NCI-H345 treated with DMSO at 0.1 percent for 48 hours (cell line): ENCODE results near the gene TJP3.
"Not testable (repeated sequence)": the region's sequence is repeated elsewhere in the genome, so short reads cannot be mapped to it uniquely, and the experiment has no call there.

Experiments used
- DNase-seq: peaks from one replicate; lab custom pipeline; 2025; ENCODE audit not compliant: unreplicated experiment; lab: John Stamatoyannopoulos, UW

TJP3 gene

DNA sequence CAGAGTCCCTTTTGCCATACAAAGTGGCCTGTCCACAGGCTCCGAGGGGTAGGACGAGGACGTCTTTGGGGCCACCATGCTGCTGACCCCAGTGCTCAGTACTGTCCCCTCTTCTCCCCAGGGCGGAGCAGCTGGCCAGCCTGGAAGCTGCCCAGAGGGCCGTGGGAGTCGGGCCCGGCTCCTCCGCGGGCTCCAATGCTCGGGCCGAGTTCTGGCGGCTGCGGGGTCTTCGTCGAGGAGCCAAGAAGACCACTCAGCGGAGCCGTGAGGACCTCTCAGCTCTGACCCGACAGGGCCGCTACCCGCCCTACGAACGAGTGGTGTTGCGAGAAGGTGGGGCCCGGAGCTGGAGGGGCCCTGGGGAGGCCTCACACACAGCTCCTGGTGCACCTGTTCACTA, 32.2 kb downstream of the TJP3 start:
- no peak for DNase-seq

DNA sequence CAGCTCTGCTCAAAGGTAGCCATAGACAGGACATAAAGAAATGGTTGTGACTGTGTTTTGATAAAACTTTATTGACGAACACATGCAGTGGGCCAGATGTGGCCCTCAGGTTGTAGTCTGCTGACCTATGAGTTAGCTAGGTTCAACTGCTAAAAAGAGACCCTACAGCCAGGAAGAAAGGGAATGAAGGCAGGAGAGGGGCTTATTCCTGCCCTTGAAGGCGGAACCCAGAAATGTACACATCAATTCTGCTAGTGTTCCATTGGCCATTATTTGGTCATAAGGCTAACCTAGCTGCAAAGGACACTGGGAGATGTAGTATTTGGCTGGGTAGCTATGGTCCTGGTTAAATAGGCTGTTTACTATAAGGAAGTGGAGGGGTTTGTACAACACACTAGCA, 35.3 kb downstream of the TJP3 start:
- no peak for DNase-seq

DNA sequence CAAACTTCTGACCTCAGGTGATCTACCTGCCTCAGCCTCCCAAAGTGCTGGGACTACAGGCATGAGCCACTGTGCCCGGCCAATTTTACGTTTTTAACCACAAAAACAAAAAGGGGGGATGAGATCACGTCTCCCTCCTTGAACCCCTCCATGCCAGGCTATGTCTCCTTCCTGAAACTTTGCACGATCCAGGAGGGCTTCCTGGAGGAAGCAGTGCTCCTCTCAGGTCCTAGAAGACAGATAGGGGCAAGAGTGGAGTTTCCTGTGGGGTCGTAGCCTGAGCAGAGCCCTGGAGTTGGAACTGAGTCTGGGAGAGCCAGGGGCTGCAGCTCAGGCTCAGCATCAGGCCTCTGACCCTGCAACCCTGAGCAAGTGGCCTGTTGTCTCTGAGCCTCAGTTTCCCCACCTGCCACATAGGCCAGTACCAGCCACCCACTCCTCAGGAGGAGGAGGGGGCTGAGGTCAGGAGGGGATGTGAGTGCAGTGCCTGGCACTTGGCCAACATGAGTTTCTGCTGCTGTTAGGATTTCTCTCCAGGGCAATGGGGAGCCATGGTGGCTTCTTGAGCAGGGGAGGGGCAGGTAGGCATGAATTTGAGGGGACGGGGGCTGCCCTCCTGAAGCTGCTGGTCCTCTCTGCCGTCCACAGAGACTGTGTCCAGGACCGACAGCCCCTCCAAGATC, 37.3 kb downstream of the TJP3 start:
- DNase-seq = no peak

DNA sequence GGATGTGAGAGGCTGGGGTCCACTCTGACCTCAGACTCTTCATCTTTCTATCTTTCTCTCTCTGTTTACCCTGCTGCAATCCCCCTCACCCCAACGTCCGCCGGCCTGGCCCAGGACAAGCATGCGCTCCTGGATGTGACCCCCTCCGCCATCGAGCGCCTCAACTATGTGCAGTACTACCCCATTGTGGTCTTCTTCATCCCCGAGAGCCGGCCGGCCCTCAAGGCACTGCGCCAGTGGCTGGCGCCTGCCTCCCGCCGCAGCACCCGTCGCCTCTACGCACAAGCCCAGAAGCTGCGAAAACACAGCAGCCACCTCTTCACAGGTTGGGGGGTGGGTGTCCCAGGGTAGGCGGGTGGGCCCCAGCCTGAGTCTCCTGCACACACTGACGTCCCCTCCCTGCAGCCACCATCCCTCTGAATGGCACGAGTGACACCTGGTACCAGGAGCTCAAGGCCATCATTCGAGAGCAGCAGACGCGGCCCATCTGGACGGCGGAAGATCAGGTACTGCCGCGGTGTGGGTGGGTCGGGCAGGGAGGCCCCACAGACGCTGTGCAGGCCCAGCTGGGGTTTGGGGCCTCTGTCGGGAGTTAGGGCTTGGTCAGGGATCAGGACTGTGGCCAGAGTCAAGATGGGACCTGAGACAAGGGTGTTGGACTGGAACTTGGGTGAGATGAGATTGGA, 38.3 kb downstream of the TJP3 start:
- DNase-seq = no peak

DNA sequence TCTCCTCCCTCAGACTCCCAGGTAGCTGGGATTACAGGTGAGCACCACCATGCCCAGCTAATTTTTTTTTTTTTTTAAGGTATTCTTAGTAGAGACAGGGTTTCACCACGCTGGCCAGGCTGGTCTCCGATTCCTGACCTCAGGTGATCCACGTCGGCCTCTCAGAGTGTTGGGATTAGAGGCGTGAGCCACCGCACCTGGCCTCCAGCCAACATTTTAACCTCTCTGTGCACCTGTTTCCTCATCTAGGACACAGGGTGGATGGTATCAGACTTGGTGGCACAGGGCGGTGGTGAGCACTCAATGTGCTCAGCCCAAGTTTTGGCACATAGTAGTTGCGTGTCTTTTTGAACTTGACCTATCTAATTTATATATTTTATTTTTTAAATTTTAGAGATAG, 40.8 kb downstream of the TJP3 start:
- DNase-seq = no peak

DNA sequence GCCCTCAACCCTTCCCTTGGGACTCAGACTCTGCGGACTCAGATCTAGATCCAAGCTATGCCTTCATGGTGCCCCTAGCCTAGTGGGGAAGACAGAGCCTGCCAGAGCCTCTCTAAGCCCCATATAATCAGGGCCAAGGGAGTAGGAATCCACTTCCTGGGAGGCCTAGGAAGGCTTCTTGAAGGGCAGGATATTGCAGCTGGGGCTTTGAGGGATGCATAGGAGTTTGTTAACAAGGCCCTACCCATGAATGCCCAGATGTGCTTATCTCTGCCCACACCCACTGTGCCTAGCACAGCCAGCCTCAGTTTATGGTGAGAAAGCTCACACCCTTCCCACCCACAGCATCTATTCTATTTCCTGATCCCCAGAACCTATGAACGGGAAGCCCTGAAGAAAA, 42.0 kb downstream of the TJP3 start:
- DNase-seq = no peak

DNA sequence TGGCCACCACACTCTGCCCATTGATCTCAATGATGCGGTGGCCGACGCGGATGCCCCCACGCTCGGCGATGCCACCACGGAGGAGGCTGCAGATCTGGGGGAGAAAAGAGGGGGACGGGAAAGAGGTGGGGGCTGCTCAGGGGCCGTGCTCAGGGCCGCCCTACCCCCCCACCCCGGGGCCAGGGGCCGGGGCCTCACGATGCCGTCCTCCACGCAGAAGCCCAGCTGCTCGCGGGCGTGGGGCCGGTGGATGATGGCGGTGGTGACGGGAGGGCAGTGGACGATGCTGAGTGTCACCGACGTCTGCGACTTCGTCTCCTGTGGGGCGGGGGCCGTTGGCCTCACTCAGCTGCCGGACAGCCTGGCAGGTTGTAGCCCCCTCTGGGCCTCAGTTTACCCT, 43.1 kb downstream of the TJP3 start:
- DNase-seq = no peak

DNA sequence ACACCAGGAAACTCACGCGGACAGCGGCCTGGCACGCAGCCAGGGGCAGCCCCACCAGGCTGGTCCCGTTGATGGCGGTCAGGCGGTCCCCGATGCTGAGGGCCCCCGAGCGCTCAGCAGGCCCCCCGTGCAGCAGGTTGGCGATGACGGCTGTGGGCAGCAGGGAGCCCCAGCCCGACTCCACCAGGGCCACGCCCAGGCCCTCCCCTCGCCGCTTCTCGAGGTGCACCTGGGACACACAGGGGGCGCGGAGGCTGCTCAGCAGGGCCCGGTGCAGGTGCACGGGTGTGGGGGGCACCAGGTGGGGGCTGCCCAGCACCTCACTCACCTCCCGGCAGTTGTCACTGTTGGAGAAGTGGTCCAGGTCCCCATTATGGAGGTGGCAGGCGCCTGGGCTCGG, 44.3 kb downstream of the TJP3 start:
- no peak for DNase-seq

DNA sequence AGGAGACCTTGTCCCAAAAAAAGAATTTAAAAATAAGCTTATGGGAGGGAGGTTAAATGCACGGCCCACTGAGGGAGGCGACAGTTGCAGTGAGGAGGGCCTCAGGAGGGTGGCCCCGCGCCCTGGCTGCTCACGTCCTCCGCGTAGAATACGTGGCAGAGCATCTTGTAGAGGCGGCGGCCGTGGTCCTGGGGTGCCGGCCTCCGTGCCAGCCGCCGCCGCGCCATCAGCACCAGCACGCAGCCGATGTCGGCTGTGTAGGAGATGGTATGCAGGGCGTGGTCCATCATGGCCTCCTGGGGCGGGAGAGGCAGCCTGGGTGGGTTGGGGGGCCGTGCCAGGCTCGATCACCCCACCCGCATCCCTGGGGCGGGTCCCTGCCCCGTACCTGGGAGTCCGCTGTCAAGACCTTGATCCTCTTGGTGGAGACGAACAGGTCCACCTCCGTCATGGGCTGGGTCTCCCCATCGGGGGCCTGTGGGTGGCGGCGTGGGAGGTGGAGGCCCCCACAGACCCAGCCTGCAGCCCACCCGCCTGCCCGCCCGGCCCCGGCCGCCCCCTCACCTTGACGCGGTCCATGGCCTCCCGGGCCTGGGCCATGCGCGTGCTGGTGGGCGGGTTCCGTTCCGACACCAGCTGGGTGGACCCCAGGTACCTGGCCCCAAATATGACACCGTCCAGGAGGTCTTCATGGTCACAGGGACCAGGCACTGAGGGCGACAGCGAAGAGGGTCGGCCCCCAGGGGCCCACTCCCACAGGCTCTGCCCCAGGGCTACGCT, 45.6 kb downstream of the TJP3 start:
- no peak for DNase-seq

DNA sequence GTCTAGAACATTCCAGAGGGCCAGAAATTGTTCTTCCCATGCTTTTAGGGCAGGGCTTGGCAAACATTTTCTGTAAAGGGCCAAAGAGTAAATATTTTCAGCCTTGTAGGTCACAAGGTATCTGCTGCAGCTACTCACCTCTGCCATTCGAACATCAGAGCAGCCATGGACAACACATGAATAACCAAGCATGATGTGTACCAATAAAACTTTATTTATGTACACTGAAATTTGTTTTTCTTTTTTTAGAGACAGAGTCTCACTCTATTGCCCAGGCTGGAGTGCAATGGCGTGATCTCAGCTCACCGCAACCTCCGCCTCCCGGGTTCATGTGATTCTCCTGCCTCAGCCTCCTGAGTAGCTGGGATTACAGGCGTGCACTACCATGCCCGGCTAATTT, 49.5 kb downstream of the TJP3 start:
- DNase-seq = not testable (repeated sequence)

DNA sequence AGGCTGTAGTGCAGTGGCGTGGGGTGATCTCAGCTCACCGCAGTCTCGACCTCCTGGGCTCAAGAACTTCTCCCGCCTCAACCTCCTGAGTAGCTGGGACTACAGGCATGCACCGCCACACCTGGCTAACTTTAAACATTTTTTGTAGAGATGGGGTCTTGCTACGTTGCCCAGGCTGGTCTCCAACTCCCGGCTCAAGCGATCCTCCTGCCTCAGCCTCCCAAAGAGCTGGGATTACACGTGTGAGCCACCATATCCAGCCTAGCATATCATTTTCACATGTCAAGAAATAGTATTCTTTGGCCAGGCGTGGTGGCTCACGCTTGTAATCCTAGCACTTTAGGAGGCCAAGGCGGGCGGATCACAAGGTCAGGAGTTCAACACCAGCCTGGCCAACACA, 50.1 kb downstream of the TJP3 start:
- not testable (repeated sequence) for DNase-seq

DNA sequence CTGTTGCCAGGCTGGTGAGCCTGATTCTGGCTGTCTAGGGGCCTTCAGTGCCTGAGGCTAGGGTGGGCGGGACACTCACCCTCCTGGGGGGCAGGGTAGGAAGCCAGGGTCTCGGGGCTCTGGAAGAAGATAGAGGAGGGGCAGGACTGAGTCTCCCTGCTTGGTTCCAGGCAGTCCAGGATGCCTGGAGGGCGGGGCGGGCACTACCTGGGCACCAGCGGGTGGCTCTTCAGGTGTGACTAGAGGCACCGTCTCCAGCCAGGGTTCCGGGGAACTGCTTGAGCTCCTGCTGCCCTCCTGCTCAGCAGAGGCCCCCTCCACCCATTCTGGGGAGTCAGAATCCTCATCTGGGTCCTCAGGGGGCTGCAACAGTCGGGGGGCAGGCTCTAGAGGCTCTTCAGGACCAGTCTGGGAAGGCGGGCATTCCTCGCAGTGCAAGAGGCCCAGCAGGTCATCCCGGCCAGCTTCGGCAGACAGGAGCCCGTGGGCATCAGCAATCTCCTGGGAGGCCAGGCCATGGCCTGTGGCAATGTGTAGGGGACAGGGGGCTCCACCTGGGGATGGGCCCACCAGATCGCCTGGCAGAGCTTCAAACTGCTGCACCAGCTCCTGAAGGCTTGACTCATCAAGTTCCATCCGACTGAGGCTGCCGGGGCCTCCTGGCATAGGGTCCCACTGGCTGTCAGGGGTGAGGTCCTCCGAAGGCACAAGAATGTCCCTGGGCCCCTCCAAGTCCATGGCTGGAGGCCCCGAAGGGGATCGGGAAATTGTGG, 51.5 kb downstream of the TJP3 start:
- no peak for DNase-seq

DNA sequence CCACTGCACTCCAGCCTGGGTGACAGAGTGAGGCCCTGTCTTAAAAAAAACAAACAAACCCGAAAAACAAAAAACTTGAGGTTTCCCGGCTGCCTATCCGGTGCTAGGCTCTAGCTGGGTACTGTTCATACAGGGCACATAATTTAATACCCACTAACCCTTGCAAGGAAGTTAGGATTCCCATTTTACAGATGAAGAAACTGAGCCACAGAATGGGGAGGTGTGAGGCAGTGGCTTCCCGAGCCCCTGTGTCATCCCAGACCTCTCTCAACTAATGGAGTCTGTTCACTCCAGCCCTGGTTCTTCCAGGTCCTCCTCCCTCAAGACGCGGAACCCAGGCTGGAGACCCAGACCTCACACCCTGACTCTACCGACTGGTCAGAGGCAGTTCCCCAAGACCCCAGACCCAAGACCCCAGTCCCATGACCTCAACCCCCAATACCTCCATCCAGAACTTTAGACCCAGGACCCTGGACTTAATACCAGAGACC, 52.7 kb downstream of the TJP3 start:
- no peak for DNase-seq

DNA sequence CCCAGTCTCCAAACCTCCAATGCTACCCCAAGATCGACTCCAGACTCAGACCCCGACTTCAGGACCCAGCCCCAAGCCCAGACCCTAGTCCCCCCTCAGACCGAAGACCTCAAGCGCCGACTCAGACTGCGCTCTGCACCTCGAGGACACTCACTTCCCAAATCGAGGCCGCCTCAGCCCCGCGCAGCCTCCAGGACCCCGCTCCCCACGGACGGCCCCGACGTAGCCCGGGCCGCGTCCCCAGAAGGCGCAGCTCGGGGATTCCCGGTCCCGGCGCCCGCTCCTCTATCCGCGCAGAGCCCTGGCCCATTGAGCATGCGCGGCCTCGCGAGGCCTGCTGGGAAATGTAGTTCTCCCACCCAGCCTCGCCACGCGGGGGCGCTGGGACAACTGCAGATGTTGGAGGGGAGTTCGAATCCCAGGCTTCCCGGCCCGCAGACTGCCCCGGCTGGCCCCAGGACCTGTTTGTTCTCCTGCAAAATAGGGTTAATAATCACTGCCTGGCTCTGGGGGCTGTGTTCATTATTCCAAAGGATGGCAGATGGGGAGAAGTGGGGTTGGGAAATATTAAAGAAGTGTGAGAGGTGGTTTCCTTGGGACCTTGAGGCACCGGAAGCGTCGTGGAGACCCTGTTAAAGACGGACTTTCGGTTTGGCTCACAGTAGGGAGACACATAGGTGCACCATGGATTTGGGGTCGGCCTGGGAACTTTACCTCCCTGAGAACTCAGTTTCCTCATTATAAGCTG, 53.4 kb downstream of the TJP3 start, which contains the start of gene APBA3:
TSS of gene APBA3 (minus strand) at position 311 of the 748 bp plus-strand sequence. CDS start 1,428 bp downstream, outside the sequence.
- peak; percentile 94 for DNase-seq

DNA sequence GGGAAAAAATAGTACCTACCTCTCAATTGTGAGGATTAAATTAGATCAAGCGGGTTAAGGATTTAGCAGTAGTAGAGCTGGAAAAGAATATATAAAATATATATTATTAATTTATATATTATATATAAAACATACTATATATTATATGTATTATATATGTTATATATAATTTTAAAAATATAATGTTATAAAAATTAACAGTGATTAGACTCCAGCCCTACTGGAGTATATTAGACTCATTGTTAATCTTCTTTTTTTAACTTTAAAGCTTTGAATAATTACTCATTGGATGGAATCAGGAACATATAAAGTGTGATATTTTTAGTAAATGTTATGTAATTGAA, 53.9 kb downstream of the TJP3 start:
- DNase-seq = no peak

DNA sequence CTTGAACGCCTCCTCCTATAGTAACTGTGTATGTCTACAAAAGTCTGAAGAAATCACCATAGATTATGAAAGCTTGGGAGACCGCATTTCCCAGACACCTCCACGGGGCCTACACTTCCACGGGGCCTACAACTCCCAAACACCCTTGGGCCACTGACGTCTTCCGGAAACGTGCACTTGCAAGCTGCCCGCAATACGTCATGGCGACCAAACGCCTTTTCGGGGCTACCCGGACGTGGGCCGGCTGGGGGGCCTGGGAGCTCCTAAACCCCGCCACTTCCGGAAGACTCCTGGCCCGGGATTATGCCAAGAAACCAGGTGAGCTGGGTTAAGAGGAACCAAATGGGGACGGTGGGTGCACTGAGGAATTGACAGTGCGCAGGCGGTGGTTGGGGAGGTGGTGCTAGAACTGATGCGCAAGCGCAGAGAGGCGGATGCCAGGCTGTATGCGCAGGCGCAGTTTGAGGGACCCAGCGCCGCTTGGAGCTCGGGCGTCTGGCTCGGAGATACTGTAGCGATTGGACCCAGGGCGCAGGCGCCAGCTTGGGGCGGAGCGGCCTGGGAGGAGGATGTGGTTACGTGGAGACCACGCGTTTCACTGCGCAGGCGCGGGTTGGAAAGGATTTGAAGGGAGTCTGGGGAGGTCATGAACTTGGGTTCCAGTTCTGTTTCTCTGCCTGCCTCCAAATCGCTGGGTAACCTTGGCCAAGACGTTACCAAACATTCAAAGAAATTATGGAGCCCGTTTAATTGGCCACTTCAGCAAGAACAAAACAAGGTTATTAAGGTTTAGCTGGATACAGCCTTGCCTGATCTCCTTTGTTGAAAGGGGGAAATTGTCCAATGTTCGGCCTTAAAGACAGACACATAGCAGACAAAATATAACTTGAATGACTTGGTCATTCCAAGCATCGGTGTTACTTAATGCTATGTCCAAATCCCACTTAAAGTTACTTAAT, 54.6 kb downstream of the TJP3 start, which contains the start of gene MRPL54:
TSS of gene MRPL54 (plus strand) at position 182 of the 959 bp plus-strand sequence. CDS start at position 201, 19 bp downstream.
- peak; percentile 98 for DNase-seq

DNA sequence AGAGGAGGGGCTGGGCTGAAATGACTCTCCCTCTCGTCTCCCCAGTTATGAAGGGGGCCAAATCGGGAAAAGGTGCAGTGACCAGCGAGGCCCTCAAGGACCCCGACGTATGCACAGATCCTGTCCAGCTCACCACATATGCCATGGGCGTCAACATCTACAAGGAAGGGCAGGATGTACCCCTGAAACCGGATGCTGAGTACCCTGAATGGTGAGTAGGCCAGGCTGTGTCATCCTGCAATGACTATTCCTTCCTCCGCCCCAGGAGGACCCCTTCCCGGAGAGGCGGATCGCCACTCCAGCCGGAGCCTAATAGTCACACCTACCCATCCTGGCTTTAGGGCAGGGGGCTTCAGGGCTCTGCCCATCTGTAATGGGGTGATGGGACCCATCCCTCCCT, 56.9 kb downstream of the TJP3 start:
- no peak for DNase-seq

DNA sequence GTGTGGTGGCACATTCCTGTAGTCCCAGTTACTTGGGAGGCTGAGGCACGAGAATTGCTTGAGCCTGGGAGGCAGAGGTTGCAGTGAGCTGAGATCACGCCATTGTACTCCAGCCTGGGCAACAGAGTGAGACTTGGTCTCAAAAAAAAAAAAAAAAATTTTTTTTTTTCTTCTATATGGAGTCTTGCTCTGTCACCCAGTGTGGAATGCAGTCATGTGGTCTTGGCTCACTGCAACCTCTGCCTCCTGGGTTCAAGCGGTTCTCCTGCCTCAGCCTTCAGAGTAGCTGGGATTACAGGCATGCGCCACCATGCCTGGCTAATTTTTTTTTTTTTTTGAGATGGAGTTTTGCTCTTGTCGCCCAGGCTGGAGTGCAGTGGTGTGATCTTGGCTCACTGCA, 57.6 kb downstream of the TJP3 start:
- DNase-seq = not testable (repeated sequence)

DNA sequence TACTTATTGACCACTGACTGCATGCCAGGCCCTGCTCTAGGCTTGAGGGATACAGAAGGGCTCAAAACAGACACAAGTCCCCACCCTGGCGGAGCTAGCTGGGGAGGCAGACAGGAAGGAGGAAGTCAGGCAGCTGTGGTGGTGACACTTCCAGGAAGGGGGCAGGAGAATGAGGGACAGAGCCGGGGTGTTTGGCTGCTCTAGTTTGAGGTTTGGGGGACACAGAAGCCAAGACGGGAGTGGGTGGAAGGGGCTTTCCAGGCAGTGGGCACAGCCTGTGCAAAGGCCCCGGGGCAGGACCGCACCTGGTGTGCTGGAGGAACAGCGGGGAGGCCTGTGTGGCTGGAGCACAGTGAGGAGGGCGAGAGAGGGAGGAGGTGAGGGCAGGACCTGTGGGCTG, 58.3 kb downstream of the TJP3 start:
- no peak for DNase-seq
